Stimulated activated CD4-positive, alpha-beta T cell treated with anti-CD3 and anti-CD28 coated beads, Interleukin-1b, Interleukin-23, amount 100 ng/mL, for 4 hours (primary cell): Measurements from ENCODE around the gene SFMBT2.

ENCODE experiments used
- DNase-seq, 2 donors: peaks; one replicate each; pipeline ENCODE4 v3.0.0-alpha.2; 2020; ENCODE audit warnings: low read depth in 2 of 2

Gene SFMBT2

DNA sequence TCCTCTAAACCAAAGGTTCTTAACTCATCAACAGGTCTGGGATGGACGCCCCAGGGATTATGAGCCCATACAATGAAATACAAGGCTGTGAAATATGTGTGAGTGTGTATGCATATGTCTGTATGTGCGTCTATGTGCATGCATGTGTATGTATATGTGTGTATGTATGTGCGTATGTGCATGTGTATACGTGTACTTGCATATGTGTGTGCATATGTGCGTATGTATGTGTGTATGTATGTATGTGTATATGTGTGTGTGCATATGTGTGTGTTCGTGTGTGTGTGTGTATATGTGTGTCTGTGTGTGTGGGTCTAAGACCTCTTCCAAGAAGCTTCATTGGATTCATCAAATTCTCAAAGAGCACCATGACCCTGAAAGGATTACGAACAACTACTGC is 112.3 kb downstream of the SFMBT2 start:
- no peak for DNase-seq

DNA sequence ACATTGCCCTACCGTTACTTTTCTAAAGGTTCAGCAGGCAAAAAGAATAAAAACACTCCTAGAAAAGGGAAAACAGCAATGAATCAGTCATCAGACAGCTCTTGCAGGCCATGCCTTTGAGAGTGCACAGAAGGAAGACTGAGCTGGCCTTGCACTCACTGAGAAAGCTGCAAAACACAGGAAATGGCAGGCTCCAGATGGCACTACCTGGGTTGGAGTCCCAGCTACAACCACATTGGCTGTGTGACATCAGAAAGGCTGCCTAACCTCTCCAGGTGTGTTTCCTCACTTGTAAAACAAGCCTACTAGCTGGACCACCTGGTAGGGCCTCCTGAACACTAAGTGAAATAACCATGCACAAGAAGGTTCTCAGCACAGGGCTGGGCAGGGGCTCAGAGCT is 113.7 kb downstream of the SFMBT2 start:
- no peak for DNase-seq

DNA sequence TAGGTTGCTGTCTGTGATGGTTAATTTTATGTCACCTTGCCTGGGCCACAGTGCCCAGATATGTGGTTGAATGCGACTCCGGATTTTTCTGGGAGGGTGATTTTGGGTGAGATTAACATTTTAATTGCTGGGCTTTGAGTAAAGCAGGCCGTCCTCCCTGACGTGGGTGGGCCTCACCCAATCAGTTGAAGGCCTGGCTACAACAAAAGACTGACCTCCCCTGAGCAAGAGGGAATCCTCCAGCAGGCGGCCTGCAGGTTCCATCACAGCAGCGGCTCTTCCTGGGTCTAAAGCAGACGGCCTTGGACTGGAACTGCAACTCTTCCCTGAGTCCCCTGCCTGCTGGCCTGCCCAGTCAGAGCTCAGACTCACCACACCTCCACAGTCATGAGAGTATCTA is 114.2 kb downstream of the SFMBT2 start:
- DNase-seq: no peak

DNA sequence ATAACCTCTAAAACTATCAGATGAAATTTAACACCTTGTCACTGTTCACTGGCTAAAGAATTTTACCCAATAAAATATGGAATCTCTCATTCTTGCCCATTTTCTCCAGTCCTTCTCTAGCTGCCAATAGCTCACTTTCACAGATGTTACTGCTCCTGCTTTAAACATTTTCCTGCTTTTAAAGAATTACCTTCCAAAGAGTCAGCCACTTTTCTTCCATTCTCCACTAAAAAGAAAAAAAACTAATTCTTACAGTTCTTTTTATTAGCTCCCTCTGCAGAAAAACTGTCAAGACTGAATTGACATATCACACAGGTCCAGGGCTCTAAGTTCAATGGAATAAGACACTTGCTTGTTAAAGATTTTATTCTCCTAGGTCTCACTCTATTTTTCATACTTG is 114.8 kb downstream of the SFMBT2 start:
- DNase-seq: no peak

DNA sequence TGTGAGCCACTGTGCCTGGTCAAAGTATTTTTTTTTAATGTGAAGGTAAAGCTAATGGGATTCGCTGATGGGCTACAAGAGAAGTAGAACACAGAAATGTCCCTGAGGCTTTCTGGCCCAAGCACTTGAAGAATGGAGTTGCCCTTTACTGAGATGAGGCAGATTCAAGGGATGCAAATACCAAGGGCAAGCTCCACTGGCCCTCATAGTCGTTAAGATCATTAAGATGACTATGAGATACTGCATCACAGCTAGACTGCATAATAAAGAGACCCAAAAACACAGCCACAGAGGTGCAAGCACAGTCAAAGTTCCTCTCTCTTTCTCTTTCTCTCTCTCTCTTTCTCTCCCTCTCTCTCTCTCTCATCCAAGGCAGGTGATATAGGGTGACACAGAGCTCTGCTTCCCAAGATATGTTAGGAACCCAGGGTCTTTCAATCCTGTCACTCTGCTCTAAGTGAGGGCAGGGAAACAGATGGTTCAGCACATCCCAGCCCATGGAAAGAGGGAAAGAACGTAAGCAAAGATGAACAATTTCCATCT is 117.4 kb downstream of the SFMBT2 start:
- no peak for DNase-seq

DNA sequence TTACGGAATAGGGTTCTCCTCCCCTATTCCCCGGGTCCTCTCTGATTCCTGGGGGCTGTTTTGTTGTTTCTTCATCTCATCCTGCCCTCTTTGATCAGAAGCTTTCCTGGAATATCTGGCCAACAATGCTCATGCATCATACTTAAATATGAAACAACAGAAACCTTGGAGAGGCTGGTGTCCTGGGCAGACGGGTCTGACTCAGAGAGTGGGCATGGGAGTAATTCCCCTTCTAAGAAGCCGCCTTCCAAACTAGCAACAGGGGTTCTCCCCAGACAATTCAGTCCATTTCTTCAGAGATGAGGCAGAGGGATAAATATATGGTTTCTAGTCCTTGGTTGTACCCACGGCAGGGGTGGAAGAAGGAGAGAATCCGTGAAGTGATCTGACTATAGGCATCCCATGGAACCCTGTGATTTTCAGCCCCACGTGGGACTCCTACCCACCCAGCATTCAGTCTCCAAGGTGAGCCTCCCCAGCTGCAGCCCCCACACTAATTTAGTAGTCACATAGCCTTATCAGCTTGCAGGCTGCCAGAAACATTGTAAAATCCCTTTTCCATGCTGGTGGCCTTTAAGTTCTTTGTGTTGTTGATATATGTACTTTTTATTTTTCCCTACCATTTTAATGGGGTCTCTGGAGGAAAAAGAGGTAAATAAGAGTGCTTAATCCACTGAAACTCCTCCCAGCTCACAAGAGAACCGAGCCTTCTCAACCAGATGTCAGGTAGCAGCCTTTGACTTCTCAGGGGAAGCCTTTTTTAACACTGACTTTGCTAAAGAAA is 119.2 kb downstream of the SFMBT2 start:
- no peak for DNase-seq

DNA sequence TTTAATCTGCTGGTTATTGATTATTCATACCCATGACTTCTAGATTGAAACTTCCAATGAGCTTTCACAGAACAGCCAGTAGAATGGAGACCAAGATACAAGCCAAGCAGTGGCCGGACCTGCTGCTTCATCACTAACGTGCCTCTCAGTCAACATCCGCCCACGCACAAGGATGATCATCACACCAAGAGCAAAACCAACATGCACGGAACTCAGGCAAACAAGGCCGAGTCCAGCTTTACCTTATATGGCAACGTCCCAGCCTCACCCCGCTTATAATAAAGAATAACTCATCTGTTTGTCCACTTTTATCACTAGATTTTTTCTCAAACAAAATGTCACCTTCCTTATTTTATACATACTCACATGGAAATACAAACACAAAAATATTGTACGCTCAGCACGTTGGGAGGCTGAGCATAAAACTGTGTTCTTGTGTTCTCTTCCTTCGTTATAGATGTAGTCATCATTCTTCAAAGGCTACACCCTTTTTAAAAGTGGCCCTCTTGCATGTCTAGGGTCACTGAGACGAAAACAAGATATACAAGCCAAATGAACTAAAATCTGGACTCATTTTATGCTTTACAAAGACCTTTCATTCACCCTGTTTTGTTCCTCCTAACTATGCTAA is 122.7 kb downstream of the SFMBT2 start:
- DNase-seq: no peak

DNA sequence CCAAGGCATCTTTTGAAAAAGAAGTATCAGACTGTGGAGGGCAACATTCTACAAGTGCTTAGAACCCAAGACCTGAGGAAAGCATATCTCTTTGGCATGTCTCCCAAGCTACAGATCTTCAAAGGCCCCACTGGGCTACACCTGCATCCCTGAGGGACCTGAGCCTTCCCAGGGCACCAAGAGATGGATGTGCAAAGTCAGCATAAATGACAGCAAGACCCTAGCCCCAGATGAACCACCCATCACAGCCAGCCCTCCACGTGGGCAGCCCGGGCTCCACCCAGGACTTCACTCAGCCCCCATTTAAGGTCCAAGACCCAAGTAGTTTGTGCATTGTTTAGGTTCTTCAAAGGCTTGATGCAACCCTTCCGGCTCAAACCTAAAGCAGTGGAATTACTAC is 123.5 kb downstream of the SFMBT2 start:
- DNase-seq: no peak

DNA sequence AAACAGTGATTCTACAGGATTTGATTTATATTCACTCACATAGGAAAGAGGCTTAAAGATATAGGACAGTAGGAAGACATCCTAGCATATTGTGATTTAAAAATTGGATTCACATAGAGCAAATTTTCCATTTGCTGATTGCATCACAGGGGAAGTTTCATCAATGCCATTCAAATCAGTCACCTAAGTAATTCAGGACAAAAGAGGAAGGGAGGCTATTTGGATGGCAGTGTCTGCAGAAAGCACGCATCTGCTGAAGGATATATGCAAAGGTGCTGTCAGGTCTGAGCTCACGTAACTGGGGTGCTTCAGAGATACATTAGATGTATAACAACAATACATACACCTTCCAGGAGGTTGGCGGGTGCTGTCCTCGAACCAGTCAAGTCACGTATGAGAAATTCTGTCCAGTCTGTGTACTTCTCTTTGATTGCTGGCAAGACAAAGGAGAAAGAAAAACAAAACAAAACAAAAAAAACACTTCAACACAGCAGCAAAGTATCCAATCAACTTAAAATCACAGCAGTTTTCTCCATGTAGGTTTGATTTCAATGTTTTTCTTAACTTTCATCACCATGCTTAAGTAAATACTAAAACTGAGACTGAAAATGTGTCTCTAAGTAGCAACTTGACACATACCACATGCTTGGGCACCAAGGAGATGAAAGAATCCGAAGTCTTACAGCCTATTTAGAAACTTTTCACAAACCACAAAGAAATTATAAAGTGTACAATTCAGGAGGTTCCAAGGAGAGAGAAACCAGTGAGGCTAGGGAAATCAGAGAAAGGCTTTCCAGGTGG is 125.1 kb downstream of the SFMBT2 start:
- DNase-seq: no peak

DNA sequence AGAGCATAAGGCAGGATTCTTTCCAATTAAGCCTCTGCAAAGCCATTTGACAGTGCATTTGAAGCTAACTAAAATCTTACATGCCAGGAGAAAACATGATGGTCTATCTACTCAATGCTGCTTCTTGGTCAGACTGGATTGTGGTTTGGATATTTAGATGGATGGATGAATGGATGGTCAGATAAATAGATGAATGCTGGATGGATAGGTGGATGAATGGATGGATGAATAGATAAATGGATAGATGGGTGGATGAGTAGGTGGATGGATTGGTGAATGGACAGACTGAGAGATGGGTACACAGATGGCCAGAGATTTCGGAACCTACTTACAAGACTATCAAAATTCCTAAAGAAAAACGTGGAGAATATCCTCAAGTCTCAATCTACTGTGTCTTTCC is 127.6 kb downstream of the SFMBT2 start:
- DNase-seq: no peak

DNA sequence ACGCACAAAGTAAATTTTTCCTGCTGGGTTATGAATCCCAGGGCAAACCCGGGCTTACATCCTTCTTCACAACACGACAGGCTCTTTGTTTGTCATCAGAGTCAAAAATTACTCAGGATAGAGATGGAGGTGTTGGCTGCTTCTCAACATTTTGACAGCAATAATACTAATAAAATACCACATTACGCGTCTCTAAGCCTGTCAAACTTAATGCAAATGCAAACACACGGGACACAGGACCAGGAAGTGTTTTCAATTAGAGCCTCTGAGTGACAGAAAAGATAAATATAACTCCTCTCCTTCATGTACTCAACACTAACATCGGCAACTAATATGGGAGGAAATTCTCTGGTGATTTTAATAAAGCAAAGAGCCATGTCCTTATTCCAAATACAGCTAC is 128.4 kb downstream of the SFMBT2 start:
- DNase-seq: no peak

DNA sequence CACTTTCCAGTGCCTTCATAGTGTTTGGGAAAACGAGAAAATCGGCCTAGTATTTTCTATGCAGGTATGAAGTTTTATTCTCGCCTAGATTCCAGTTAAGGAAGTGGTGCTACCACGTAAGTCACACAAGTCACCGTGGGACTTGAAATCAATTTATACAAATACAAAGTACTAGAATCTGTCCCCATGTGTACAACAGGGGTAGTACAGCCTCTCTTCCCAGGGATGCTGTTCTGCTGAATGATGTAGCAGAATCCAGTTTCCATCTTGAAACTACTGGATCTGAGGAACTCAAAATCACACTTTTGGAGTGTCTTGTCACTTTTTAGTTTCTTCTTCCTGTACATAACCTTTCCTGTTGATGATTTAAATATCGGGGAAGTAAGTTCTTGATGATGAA is 129.4 kb downstream of the SFMBT2 start:
- DNase-seq: no peak

DNA sequence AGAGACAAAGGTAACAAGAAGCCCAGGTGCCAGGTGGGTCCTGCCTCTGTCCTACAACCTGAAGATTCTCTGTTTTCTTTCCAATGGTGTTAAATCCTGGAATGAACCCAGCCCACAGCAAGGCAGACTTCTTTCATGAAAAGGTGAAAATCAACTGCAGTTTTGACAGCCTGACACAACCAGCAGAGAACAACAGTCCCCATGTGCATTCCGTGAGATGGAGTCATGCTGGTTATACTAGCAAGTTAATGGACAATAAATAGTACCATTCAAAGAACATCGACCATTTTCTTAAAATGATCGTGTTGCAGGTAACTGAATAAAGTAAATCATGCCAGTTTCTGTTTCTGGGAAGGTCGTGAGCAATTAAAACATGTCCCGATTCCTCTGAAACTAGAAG is 131.5 kb downstream of the SFMBT2 start:
- DNase-seq: no peak

DNA sequence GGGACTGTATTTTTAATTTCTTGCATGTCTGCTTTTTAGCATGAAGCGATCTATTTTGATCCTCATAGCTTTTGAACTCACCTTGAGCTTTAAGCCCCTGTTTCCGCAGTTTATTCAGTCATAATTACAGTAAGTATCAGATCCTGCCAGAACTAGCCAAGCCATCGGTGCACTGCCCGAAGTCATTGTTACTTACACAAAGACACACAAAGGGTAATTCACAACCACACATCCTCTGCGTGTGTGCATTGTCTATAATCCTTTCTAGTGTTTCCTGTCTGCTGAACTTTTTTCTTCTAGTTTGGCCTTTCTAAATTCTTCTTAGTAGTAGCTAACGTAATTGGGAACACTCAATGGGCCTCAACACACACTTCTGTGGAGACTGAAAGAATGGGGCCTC is 133.0 kb downstream of the SFMBT2 start:
- DNase-seq: no peak

DNA sequence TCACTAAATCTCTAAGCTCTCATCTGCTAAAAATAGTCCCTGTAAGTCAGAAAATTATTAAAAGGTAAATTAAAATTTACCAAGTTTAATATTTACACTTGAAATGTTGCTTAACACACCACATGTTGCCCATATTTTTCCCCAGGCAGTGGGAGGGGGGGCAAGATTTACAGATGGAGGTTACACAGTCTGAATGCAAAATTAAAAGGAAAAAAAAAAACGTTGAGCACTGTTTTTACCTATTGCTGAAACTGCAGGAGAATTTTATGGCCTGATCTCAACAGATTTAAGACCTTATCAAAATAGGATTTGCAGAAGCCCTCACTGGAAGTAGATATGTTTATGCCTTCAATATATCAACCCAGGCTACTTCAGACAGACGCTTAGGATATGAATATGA is 133.4 kb downstream of the SFMBT2 start:
- no peak for DNase-seq

DNA sequence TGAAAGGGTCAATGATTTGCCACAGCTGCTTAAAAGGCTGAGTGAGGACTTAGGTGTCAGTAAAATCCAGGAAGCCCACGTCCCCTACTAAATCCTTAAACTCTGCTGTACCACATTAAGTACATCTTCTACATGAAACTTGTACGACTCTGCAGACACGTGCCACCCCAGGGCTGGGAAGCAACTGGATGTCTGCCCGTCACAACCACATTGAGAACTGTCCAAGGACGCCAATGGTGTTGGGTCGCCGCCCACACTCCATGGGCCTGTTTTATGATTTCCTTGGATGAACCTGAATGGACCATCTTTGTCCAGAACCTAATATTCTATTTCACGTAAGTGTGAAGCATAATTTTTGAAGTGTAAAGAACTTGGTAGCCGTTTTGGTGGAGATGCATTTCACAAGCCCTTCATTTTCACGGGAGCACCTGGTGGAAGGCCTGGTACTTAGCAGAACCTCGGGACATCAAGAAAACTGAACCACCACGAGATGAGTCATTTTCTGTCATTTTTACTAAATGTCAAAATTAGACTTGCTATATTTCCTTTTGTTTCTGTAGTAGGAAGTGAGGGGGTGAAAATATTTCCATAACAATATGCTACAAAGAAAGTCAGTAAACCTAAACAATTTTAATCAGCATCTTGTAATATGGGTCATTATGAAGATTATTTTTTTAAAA is 134.9 kb downstream of the SFMBT2 start:
- no peak for DNase-seq

DNA sequence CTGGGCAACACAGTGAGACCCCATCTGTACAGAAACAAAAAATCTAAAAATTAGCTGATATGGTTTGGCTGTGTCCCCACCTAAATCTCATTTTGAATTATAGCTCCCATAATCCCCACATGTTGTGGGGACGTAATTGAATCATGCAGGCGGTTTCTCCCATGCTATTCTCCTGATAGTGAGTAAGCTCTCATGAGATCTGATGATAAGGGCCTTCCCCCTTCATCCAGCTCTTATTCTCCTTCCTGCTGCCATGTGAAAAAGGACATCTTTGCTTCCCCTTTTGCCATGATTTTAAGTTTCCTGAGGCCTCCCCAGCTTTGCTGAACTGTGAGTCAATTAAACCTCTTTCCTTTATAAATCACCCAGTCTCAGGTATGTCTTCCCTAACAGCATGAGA is 136.5 kb downstream of the SFMBT2 start:
- DNase-seq: no peak

DNA sequence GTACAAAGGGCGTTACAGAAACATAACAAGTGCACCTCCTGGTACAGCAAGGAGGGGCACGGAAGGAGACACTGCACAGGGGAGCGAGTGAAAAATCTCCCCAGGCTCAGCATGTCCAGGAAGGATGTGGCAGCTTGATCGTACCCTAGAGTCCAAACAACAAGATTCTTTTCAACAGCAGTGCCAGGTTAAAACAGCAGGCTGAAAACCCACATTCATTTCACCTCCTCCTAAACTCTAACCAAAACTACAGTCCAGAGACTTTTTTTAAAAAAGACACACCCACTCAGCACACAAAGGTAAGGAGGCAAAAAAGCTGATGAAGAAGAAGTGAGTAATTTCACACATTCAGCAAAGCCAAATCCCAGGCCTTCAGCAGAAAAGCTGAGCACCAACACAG is 138.8 kb downstream of the SFMBT2 start:
- no peak for DNase-seq

DNA sequence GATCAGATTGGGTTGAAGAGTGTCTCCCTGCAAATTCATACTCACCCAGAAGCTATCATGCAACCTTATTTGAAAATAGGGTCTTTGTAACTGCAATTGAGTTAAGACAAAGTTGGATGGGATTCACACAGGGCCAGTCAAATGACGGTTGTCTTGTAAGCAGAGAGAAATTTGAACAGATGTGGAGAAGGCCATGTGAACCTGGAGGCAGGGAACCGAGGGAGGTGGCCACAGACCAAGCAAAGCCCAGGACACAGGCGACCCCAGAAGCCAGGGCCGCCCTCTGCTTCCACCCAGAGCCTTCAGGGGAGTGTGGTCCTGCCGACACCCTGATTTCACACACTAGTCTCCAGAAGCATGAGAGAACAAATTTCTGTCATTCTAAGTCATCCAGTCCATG is 140.8 kb downstream of the SFMBT2 start:
- DNase-seq: no peak

DNA sequence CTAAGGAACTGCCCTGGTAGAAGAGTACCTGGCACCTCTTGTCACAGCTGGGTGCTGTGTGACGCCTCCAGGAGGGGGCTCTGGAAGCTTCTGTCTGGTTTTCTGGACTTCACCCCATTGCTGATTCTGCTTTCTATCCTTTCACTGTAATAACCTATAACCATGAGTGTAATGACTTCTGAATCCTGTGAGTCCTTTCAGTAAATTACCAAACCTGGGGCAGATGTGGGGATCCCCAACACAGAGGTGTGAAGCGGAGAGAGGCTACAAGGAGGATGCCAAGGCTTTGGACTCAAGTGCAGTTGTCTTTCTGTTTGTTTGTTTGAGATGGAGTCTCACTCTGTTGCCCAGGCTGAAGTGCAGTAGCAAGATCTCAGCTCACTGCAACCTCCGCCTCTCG is 143.7 kb downstream of the SFMBT2 start:
- no peak for DNase-seq

DNA sequence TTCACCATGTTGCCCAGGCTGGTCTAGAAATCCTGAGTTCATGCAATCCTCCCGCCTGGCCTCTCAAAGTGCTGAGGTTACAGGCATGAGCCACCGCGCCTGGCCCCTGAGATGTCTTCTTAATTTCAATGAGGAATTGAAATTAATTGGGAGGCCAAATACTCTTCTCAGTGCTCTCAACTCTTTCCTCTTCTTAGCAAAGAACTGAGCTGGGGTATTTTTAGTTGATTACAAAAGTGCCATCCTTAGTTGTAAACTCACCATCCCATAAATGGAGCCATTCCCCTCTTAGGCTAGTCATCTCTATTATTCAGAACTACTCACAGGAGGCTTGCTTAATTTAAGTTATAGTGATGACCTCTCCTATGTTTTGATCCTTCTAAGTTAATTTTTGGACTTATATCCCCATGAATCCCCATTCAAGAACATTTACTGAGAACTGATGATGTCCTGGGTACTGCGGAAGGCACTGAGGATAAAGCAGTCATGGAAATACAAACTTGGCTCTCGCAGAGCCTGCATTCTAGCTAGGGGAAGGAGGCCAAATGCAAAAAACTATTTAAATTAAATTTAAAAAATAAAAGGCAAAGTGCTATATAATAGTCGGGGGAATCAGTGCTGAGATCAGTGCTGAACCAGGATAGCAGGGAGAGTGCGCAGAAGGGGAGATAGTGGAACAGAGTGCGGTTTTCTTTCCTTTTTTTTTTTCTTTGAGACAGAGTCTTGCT is 145.3 kb downstream of the SFMBT2 start:
- DNase-seq: no peak
